Smooth muscle cell of the brain vasculature (primary cell): ENCODE data around the gene ULBP3.

Experiments used
- DNase-seq: peaks from one replicate; pipeline ENCODE4 v3.0.0-alpha.2; 2012; ENCODE audit warnings: low read depth, low spot score

The ULBP3 gene

DNA sequence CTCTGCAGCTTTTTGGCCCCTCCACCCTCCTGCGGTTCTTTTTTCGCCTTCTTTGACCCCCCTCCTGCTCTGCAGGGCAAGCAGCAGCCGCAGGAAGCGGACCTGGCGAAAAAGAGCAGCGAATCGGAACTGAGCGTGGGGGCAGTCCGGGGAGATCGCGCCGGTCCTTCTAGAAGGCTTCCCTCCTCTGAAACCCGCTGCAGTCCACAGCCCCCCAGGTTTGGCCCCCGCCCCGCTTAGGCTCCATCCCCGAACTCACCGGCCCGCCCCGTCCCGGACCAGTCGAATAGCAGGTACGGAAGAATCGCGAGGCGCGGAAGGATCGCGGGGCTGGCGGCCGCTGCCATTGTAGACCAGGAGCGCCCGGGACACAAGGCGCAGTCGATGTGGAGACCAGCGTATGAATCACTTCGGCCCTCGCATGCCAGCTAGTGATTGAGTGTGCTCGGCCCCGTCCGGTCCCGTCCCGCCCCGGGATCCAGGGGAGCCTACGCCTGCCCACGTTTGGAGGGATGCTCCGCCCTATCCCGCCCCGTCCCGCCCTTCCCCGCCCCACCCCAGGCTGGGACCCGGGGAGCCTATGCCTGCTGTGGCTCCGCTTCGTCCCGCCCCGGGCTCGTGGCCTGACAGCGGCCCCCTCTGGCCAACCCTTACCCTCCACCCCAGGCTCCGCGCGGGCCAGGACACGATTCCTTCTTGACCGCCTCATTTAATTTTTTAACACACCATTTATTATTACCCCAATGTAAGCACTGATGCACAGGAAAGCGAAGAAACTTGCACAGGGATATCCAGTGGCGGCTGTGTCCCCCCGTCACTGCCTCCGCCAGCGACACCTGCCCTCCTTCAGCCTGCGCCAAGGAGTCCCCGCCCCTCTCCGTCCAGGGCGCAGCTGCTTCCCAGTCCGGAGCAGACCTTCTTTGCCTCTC, at the start of gene ULBP3:
Gene ULBP3 (minus strand): TSS at position 402 of the 929 bp plus-strand sequence. CDS start 55 bp downstream, at position 347.
- DNase-seq: peak; percentile 41

DNA sequence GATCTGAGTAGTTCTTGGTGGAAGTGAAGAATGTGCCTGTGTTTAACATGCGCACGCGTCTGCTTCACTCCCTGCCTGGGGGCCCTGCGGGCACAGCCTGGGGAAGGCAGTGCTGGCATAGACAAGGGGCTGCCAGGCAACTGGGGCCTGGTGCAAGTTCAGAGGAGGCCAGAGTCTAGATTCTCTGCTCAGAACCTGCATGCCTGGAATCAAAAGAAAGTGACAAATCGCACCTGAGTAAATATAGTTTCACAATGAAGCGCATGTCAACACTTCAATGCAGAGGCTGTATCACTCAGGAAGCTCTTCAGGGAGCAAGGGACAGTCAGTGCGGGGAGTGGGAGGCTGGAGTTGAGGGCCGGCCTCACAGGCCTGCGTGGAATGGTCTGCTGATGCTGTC, 49.7 kb upstream of the ULBP3 start:
- no peak for DNase-seq

DNA sequence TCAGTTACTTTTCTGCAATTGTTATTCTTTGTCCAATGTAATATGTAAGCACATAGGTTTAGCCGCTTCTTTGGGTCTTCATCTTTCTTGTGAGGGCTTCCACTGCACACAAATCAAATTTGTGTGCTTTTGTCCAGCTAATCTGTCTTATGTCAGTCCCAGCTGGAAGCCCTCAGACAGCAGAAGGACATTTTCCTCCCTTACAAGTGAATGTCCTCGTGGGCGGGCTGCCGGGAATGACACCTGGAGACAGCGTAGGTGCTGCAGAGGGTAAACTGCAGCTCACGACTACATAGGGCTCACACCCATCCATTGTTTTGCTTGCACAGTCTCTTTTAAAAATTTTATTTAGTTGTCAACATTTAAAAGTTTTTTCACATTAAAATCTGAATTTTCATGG, 49.3 kb upstream of the ULBP3 start:
- DNase-seq: no peak

DNA sequence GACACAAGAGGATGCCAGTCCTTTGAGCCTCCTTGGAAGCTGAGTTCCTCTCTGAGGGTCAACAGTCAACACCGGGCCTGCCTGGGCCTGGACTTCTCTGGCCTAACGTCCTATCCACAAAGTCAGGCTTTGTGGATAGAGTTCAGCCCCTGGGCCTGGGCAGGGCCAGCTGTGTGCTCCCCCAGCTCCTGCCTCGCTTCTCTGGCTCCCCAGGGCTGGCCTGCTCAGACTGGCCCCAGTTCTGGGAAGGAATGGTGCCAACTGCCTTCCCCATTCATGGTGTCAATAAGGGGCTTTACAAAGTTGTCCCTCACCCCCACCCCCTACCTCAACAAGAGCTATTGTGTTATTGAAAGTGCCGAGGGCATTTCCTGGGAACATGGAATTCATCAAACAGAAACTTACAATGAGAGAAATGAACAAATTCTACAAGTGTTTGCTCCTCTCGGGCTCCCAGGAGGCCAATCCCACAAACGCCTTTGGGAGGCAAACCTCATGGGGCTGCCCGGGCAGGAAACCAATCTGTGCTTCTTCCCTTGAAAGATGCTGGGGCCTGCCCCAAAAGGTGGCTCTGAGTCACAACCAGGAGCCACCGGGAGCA, 47.4 kb upstream of the ULBP3 start:
- DNase-seq: no peak

DNA sequence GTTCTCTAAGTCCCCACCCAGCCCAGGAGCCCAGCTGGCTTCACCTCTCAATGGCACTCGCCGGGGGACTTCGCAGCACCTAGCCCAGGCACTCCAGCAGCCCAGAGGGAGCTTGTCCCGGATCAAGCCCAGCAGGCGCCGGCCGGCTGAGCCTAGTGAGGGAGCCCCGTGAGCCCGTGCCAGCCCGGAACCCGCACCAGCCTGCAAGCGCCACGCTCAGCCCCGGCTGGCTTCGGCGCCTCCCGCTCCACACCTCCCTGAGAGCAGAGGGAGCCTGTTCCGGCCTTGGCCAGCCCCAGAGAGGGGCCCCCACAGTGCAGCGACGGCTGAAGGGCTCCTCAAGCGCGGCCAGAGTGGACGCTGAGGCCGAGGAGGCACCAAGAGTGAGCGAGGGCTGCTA, 46.8 kb upstream of the ULBP3 start:
- DNase-seq: no peak

DNA sequence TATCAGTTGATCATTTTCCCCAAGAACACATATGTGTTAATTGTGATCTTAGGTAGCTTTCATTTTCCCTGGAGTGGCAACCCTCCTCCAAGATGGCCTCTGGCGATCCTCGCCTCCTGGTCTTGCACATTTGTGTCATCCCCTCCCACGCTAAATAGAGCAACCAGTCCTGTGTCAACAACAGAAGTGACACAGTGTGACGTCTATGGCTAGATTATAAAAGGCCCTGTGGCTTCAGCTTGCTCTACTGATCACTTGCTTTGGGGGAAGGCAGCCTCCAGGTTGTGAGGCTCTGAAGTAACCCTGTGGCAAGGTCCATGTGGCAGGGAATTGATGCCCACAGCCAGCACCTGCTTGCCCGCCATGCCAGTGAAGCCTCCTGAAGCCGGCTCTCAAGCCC, 43.3 kb upstream of the ULBP3 start:
- DNase-seq: no peak

DNA sequence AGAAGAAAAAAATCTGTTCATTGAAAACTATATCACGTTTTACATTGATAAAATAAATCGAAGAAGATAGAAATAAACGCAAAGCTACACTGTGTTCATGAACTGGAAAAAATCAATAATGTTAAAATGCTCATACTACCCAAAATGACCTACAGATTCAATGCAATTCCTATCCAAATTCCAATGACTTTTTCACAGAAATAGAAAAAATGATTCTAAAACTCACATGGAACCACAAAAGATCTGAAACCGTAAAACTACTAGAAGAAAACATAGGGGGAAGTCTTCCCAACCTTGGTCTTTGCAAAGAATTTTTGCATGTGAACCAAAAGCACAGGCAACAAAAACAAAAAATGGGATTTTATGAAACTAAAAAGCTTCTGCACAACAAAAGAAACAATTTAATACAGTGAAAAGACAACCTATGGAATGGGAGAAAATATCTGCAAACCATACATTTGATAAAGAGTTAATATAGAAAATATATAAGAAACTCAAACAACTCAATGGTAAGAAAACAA, 33.9 kb upstream of the ULBP3 start:
- no peak for DNase-seq

DNA sequence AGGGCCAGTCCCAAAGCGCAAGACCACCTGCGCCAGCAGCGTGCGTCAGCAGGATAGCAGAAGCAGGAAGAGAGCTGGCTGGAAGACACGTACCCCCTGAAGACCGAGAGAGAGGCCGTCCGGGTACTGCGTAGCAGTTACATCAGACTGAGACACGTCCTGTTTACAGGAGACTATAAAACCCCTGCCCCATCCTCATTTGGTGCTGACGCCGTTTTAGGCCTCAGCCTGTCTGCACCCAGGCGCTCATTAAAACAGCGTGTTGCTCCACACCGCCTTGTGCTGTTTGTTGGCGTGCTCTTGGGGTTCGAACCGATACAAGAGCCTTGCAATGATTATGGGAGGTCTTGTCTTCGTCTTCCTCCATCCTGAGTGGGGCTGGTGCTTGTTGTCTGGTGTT, 31.8 kb upstream of the ULBP3 start:
- DNase-seq: no peak

DNA sequence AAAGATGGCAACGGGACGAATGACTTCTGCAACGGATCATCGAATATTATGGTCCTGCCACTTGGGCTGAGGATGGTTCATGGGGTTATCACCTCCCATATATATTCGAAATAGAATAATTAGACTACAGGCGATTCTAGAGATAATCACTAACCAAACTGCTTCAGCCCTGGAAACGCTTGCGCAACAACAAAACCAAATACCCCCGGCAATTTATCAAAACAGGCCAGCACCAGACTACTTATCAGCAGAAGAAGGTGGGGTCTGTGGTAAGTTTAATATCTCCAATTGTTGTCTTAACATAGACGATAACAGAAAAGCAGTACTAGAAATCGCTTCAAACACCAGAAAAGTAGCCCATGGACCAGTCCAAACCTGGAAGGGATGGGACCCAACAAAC, 31.0 kb upstream of the ULBP3 start:
- DNase-seq: no peak

DNA sequence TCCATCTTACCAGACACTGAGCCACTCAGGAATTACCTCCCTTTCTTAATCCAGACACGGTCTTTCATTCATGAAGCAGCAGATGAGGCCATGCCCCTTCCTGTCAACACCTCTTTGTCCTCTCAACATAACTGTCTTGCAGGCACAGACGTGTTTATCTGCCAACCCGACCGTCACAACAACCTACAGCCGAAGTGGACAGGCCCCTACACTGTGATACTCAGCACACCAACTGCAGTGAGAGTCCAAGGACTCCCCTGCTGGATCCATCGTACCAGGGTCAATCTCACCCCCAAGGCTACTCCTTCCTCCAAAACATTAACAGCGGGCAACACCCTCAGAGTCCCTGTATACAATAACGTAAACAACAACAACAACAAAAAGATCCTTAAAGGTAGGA, 30.6 kb upstream of the ULBP3 start:
- no peak for DNase-seq

DNA sequence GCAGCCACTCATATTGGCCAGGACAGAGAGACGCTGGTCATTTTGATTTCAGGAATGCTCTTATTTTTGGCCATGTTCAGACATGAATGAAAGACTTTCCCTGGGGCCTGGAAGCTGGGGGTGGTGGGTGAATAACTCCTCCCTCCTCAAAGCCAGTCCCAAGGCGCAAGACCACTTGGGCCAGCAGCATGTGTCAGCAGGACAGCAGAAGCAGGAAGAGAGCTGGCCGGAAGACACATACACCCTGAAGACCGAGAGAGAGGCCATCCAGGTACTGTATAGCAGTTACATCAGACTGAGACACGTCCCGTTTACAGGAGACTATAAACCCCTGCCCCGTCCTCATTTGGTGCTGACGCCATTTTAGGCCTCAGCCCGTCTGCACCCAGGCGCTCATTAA, 29.2 kb upstream of the ULBP3 start:
- no peak for DNase-seq

DNA sequence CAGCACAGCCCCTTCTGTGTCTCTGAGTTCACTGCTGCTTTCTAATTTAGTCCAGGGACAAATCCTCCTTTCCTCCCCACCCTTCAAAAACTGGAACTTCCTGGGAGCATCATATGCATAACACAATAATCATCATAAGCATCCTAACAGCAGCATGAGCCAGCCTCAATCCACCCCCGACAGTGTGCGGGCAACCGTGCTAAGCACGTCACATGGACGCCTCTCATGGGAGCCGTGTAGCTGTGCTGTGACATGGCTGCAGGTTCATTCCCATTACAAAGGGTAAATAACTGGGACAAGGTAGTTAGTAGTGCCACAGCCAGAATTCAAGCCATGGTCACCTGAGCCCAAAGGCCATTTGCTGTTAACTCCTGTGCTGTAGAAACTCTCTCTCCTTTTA, 24.5 kb upstream of the ULBP3 start:
- no peak for DNase-seq

DNA sequence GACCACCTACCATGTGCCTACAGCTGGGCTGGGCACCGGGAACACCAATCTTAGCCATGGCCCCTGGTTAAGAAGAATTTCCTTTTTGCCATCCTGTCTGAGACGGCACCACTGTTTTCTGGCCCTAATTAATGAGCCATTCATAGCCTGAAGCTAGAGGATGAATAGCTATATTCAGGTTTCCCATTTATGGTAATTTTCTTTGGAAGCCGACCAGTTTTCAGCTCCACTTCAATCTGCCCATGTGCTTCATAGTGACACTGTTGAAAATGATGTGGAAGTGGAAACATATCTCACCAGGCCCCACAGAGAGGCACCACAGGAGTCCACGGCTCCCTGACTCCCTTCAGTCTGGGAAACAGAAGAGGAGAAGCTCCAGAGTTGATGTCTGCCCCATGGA, 22.6 kb upstream of the ULBP3 start:
- no peak for DNase-seq

DNA sequence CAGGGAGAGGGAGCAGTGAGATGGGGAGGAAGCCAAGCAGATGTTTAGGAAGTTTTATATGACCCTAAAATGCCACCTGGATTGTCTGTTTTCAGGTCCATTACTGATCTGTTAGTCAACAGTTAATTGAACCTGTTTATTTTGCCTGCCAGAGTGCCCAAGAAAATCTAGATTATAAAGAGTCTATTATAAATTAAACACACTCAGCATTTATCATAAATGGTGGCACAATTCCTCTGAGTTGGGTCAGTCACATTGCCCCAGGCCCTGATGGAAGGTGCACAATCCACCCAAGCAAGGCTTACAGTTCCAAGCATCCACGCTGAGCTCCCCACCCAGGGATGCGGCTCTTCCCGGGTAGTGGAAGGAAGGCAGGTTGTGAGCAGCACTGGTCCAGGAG, 21.4 kb upstream of the ULBP3 start:
- DNase-seq: no peak

DNA sequence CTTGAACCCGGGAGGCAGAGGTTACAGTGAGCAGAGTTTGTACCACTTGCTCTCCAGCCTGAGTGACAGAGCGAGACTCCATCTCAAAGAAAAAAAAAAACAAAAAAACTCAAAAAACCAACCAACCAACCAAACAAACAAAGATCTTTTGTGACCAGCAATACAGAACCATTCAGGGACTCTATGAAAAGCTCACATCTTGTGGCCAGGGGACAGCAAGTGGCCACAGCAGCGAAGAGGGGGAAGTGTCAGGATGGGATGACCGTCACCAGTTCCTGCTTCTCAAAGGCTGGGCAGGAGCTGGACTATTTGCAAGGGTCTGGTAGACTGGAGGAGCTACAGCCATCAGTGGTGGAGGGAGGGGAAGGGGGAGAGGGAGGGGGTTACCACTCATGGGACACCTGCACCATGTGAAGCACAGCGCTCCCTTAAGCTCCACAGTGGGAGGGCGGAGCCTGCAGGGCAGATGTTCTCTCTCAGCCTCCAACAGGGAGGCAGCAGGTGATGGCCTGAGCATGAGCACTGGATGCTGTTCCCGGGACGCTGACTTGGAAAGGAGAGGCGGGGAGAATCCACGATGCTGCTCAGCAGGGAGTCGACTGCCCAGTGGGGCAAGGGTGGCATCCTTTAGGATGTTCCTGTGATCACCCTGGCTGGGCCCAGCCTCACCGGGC, 19.7 kb upstream of the ULBP3 start:
- DNase-seq: no peak

DNA sequence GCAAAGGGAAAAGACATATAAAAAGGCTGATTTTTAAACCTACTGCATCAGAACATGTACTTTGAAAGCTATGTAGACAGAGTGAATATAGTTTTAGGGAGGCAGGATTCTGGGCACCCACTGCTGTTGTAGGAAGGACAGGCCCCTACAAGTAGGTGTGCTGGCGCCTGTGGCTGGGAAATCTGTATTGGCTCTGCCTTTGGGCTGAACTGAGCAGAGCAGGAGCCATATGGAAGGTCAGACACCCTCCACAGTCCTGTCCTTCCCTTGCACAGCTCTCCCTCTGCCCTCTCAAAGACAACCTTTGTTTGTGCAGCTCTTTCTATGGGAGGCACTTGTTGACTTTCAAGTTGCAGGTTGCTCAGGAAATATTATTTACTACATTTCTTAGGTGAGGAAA, 18.4 kb upstream of the ULBP3 start:
- DNase-seq: no peak

DNA sequence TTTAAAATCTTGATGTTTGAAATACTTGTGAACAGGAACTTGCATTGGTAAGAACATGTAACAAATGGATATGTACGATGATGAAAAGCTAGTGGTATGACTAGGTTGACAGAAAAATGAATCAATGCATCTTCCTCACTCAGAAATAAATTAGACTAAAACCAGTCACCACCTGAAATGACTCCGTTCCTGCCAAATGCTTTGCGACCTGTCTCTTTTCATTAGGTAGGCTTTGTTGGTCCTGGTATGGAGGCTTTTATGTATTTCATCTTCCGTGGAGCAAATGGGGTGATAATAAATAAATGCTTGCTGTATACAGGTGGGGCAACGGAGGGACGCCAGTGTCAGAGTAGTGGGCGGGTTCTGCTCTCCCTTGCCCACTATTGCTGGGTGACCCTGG, 17.1 kb upstream of the ULBP3 start:
- DNase-seq: no peak

DNA sequence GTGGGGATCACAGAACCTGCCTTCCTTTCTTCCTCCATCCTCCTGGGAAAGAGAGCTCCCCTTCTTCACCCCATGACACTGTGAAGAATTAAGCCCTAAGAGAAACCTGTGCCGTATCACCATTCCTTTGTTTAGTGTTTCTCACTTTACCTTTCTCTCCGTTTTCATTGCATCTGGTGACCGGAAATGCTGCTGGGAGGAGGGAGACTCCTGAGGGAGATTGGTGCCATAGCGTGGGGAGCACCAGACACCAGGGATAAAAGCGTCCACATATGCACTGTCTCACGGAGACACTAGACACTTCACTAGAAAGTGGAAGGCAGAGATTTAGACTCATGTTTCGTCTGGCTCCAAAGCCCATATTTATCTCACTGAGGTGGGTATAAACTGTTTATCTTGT, 15.5 kb upstream of the ULBP3 start:
- no peak for DNase-seq

DNA sequence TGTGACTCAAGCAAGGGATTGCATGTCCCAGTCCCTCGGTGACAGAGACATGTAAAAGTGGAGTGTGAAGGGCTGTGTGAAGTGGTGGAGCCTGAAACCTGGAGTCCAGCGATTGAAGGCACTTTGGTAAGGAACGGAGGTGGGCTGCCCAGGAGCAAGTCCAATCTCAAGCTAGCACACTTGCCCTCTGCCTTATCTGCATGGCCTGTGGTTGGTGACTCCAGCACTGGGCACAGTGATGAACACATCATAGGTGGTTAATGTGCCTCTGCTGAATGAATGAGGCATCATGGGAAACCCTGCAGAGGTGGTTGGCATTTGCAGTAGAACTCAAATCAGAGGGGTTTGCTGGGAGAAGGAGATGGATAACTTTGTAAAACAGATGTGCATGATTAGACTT, 14.9 kb upstream of the ULBP3 start:
- DNase-seq: no peak

DNA sequence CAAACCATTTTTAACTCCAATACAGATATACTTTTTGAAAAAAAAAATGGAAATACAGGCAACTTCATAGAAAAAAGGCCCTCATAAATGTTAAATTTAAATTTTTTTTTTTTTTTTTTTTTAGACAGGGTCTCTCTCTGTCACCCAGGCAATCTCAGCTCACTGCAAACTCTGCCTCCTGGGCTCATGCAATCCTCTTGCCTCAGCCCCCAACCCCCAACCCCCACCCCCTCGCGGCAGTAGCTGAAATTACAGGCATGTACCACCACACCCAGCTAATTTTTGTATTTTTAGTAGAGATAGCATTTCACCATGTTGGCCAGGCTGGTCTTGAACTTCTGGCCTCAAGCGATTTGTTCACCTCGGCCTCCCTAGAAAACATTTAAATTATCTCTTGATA, 12.8 kb upstream of the ULBP3 start:
- DNase-seq: no peak

DNA sequence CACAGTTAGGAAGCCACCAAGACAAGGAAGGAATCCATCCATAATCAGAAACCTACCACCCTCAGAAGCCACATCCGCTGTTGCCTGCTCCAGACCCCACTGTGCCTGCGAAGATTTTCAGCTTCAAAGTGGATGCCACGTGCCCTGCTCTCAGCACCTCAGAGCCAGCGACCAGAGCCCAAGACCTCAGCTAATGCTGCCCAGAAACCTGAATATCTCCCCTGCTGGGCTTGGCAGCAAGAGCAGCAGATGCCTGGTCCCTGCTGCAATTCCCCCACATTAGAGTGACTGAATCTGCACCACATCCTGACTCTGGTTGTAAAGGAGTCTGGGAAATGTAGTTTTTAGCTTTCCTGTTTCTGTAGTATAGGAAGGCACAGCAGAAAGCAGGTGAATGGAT, 10.7 kb upstream of the ULBP3 start:
- no peak for DNase-seq

DNA sequence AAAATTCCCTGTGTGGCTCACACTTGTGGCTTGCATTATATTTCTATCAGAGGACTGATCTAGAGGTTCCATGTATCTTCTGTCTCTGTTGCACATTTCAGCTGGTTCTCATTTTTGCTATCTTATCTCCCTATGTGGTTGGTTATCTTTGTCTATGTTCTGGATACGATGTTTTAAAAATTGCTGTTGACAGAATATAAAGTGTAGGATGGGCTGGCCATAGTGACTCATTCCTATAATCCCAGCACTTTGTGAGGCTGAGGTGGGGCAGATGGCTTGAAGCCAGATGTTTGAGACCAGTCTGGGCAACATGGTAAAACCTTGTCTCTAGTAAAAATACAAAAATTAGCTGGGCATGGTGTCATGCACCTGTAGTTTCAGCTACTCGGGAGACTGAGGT, 9.9 kb upstream of the ULBP3 start:
- no peak for DNase-seq
